ENCODE results near the gene ZNF672. TPM values are rescaled to one million over a fixed set of nuclear protein-coding genes. Genes with fewer than 3 reads are reported as not detected.

ZNF672 gene
- total RNA-seq, 1 donor from 2014 or later = 20.6 TPM

- FAIRE-seq = no peak
- peak within 1 kb of the TSS; percentile 91 for H3K4me2 ChIP-seq (ENCODE audit: low read length)
- no peaks in the 10 kb centered on the region for H3K9me3 ChIP-seq (ENCODE audit: insufficient read depth, low read depth, low read length)
- peaks cover 10% of the 10 kb centered on the region for H3K36me3 Mint-ChIP-seq (ENCODE audit: low read depth, unreplicated experiment)
- peak within 1 kb of the TSS; percentile 80 for H3K9ac ChIP-seq (ENCODE audit: low read length)
- H3K4me1 Mint-ChIP-seq (ENCODE audit: low read depth, unreplicated experiment) = peaks cover 10% of the 10 kb centered on the region
- peaks cover 14% of the 10 kb centered on the region for H3K79me2 ChIP-seq (ENCODE audit: insufficient read depth, low read length)
- peak within 1 kb of the TSS; percentile 83 for H2AFZ ChIP-seq (ENCODE audit: low read depth, low read length)
- peak; percentile 94 for DNase-seq (ENCODE audit: low read depth)
- peaks cover 29% of the 10 kb centered on the region for H3K4me1 ChIP-seq (ENCODE audit: insufficient read depth, low read length)
- peak within 1 kb of the TSS; percentile 67 for H3K4me3 ChIP-seq (ENCODE audit: insufficient read depth, low read depth, low read length)
- H3K27me3 Mint-ChIP-seq (ENCODE audit: low read depth, unreplicated experiment) = peaks cover 11% of the 10 kb centered on the region
- H4K20me1 ChIP-seq (ENCODE audit: insufficient read depth, low read length) = peaks cover 7% of the 10 kb centered on the region
- H3K27ac Mint-ChIP-seq (ENCODE audit: unreplicated experiment) = peak within 1 kb of the TSS; percentile 92
- peak within 1 kb of the TSS; percentile 57 for H3K27ac ChIP-seq (ENCODE audit: low read depth, low read length)
- TF ChIP-seq CTCF (IDR thresholded peaks at IDR 0.05; ENCODE audit: insufficient read depth, low read depth, low read length) = no peak
- TF ChIP-seq EZH2 (IDR thresholded peaks at IDR 0.05; ENCODE audit: insufficient read depth, low read length) = no peak
- no peaks in the 10 kb centered on the region for H3K36me3 ChIP-seq (ENCODE audit: insufficient read depth, low read length)
- no peaks in the 10 kb centered on the region for H3K27me3 ChIP-seq (ENCODE audit: insufficient read depth, low read length)
- peak within 1 kb of the TSS; percentile 88 for H3K4me3 Mint-ChIP-seq (ENCODE audit: unreplicated experiment)
- no peaks in the 10 kb centered on the region for H3K9me3 Mint-ChIP-seq (ENCODE audit: unreplicated experiment)
Observed at GRCh38 chr1:248858891-248859889, 21.2 kb downstream of the ZNF672 start, which contains the start of gene ZNF692. ZNF692 (minus strand) TSS chr1:248859085; CDS start chr1:248858309, 776 bp downstream.

GRCh38 chr1:248860007-248860406 is 22.0 kb downstream of the ZNF672 start:
- H3K27ac ChIP-seq (ENCODE audit: low read depth, low read length) = no peak overlapping the region
- H3K9ac ChIP-seq (ENCODE audit: low read length) = no peak overlapping the region
- no peak for TF ChIP-seq EZH2 (IDR thresholded peaks at IDR 0.05; ENCODE audit: insufficient read depth, low read length)
- no peak for TF ChIP-seq CTCF (IDR thresholded peaks at IDR 0.05; ENCODE audit: insufficient read depth, low read depth, low read length)
- Mint-ChIP-seq H3K27me3 (ENCODE audit: low read depth, unreplicated experiment) (peaks cover 18% of the 10 kb centered on the region), H3K36me3 (ENCODE audit: low read depth, unreplicated experiment) (peaks cover 3% of the 10 kb centered on the region), H3K27ac (ENCODE audit: unreplicated experiment) (no peak overlapping the region), H3K4me1 (ENCODE audit: low read depth, unreplicated experiment) (peaks cover 10% of the 10 kb centered on the region), H3K9me3 (ENCODE audit: unreplicated experiment) (no peaks in the 10 kb centered on the region), H3K4me3 (ENCODE audit: unreplicated experiment) (peak overlapping the region; percentile 88)
- H3K4me2 ChIP-seq (ENCODE audit: low read length) = no peak overlapping the region
- peaks cover 14% of the 10 kb centered on the region for H3K79me2 ChIP-seq (ENCODE audit: insufficient read depth, low read length)
- no peak overlapping the region for H2AFZ ChIP-seq (ENCODE audit: low read depth, low read length)
- H4K20me1 ChIP-seq (ENCODE audit: insufficient read depth, low read length) = peaks cover 2% of the 10 kb centered on the region
- FAIRE-seq (no peak), DNase-seq (ENCODE audit: low read depth) (no peak)
- H3K27me3 ChIP-seq (ENCODE audit: insufficient read depth, low read length) = no peaks in the 10 kb centered on the region
- no peak overlapping the region for H3K4me3 ChIP-seq (ENCODE audit: insufficient read depth, low read depth, low read length)
- no peaks in the 10 kb centered on the region for H3K36me3 ChIP-seq (ENCODE audit: insufficient read depth, low read length)
- peaks cover 29% of the 10 kb centered on the region for H3K4me1 ChIP-seq (ENCODE audit: insufficient read depth, low read length)
- H3K9me3 ChIP-seq (ENCODE audit: insufficient read depth, low read depth, low read length) = no peaks in the 10 kb centered on the region

Data from astrocyte (in vitro differentiated cells and primary cell).